ENCODE data around the gene UBL4B.

The UBL4B gene

GRCh38 chr1:110085671-110086070, 26.6 kb upstream of the UBL4B start:
- DNase-seq = no peak

- no peak for DNase-seq
These were observed 25.3 kb upstream of the UBL4B start for GRCh38 chr1:110086961-110087360.

- peak; percentile 5 for DNase-seq
These were observed 24.2 kb upstream of the UBL4B start for GRCh38 chr1:110087812-110088738.

GRCh38 chr1:110088739-110089316, 23.4 kb upstream of the UBL4B start:
- DNase-seq = no peak

- DNase-seq = no peak
These were observed 22.5 kb upstream of the UBL4B start for GRCh38 chr1:110089561-110090275.

- DNase-seq = no peak
These were observed 20.9 kb upstream of the UBL4B start for GRCh38 chr1:110091381-110091780.

GRCh38 chr1:110091791-110092190, 20.5 kb upstream of the UBL4B start:
- no peak for DNase-seq

- DNase-seq = no peak
These were observed 19.3 kb upstream of the UBL4B start for GRCh38 chr1:110092991-110093390.

- no peak for DNase-seq
These were observed 17.1 kb upstream of the UBL4B start for GRCh38 chr1:110094931-110095654.

- no peak for DNase-seq
These were observed 14.6 kb upstream of the UBL4B start for GRCh38 chr1:110097507-110098221.

GRCh38 chr1:110098222-110099026, 13.8 kb upstream of the UBL4B start:
- no peak for DNase-seq

GRCh38 chr1:110100335-110100734, 11.9 kb upstream of the UBL4B start:
- no peak for DNase-seq

- DNase-seq = no peak
These were observed 10.2 kb upstream of the UBL4B start for GRCh38 chr1:110102081-110102480.

- peak; percentile 7 for DNase-seq
These were observed 6.0 kb upstream of the UBL4B start for GRCh38 chr1:110106013-110106941.

- no peak for DNase-seq
These were observed 4.3 kb upstream of the UBL4B start for GRCh38 chr1:110107867-110108469.

- no peak for DNase-seq
These were observed 1.2 kb upstream of the UBL4B start for GRCh38 chr1:110111081-110111480.

- DNase-seq = no peak
These were observed 413 bp downstream of the UBL4B start for GRCh38 chr1:110112656-110113055.

GRCh38 chr1:110113551-110113950, 1.3 kb downstream of the UBL4B start:
- DNase-seq = no peak

GRCh38 chr1:110114173-110114572, 1.9 kb downstream of the UBL4B start:
- no peak for DNase-seq

GRCh38 chr1:110114784-110115183, 2.5 kb downstream of the UBL4B start:
- DNase-seq = no peak

Measured in effector CD8-positive, alpha-beta T cell (primary cell).